HepG2 (cell line): ENCODE measurements around the gene SUSD2. TPM values are rescaled to one million over a fixed set of nuclear protein-coding genes. Genes with fewer than 3 reads are reported as not detected.

Experiments
- ATAC-seq: fragments of 200-7000 bp; cut with Tn5 transposase; 3 replicates; pipeline ENCODE4 v1.9.1; 2020; ENCODE audit warnings: mild to moderate bottlenecking, moderate library complexity
- BruUV-seq: library from RNA; stranded (reverse); fragments of 400-500 nt; replicated peaks from 2 replicates; lab custom pipeline; 2021; lab: Mats Ljungman, UMichigan
- CTCF ChIA-PET: fragments of 300-600 bp; formaldehyde crosslinking; extraction: SDS; loops from one replicate; lab custom pipeline; 2021; ENCODE audit warnings: low total read pairs, inconsistent platforms, low intra/inter-chr PET ratio; lab: Yijun Ruan, JAX
- POLR2A ChIA-PET: fragments of 350-600 bp; sonication (Branson Sonifier 250); formaldehyde crosslinking; loops from one replicate; lab custom pipeline; 2020; ENCODE audit warnings: antibody characterized with exemption, inconsistent platforms; lab: Yijun Ruan, JAX
- DNase-seq: peaks from one replicate; pipeline ENCODE4 v3.0.0-alpha.2; 2015; ENCODE audit warnings: low spot score
- FAIRE-seq: peaks from 3 replicates; lab custom pipeline; 2011; peaks lifted over from hg19 to GRCh38; lab: Jason Lieb, UNC
- H2AFZ ChIP-seq: one replicate; pipeline ENCODE4 v1.6.1; 2011; ENCODE audit warnings: low read length, inconsistent platforms
- H3K27ac ChIP-seq: fragments of 300-600 bp; 3 replicates; pipeline ENCODE4 v1.8.0; 2011; ENCODE audit warnings: mixed run types, mild to moderate bottlenecking, mixed read lengths, low read length, inconsistent platforms; ENCODE audit not compliant: insufficient read depth; ENCODE audit errors: extremely low read length
- H3K27me3 ChIP-seq, 2 experiments: fragments of 200-600 bp in 1 of 2; 2 replicates in 1 of 2; 3 replicates in 1 of 2; pipeline versions ENCODE4 v1.6.0 to v1.8.0; 2011; ENCODE audit warnings: low read length in 2 of 2, mild to moderate bottlenecking in 2 of 2, moderate library complexity in 2 of 2, inconsistent platforms in 1 of 2; ENCODE audit not compliant: insufficient read depth in 2 of 2, control insufficient read depth in 1 of 2
- H3K36me3 ChIP-seq, 2 experiments: fragments of 200-600 bp in 1 of 2; replicated peaks in 1 of 2; 2 replicates in 1 of 2; 3 replicates in 1 of 2; pipeline versions ENCODE4 v1.5.1 to v1.8.0; 2011; ENCODE audit warnings: low read length in 2 of 2, inconsistent platforms in 1 of 2; ENCODE audit not compliant: insufficient read depth in 2 of 2, control insufficient read depth in 1 of 2
- H3K4me1 ChIP-seq: 2 replicates; pipeline ENCODE4 v1.5.1; 2012; ENCODE audit warnings: low read length, inconsistent platforms; ENCODE audit not compliant: insufficient read depth
- H3K4me2 ChIP-seq: 2 replicates; pipeline ENCODE4 v1.6.0; 2011; ENCODE audit warnings: low read depth, low read length, inconsistent platforms
- H3K4me3 ChIP-seq, 3 experiments: fragments of 200-600 bp in 1 of 3; sonication (generic), shearing (Covaris generic) in 1 of 3; replicated peaks in 1 of 3; 2 replicates each; pipeline ENCODE4 v1.5.1; 2011 to 2016; ENCODE audit warnings: low read length in 3 of 3, inconsistent platforms in 2 of 3, low read depth in 2 of 3, mild to moderate bottlenecking in 2 of 3, control low read depth in 1 of 3, mixed read lengths in 1 of 3; ENCODE audit not compliant: insufficient read depth in 1 of 3
- H3K79me2 ChIP-seq: one replicate; pipeline ENCODE4 v1.6.1; 2011; ENCODE audit warnings: low read length, inconsistent platforms; ENCODE audit not compliant: insufficient read depth
- H3K9ac ChIP-seq: 2 replicates; pipeline ENCODE4 v1.6.0; 2011; ENCODE audit warnings: mild to moderate bottlenecking, low read depth, low read length, inconsistent platforms; ENCODE audit not compliant: insufficient read depth
- H3K9me3 ChIP-seq: 2 replicates; pipeline ENCODE4 v1.5.1; 2012; ENCODE audit warnings: mild to moderate bottlenecking, low read length
- H4K20me1 ChIP-seq: 2 replicates; pipeline ENCODE4 v1.6.0; 2011; ENCODE audit warnings: inconsistent platforms, mild to moderate bottlenecking, low read length, moderate library complexity; ENCODE audit not compliant: insufficient read depth
- GFI1 ChIP-seq: sonication (generic); formaldehyde crosslinking; IDR thresholded peaks from 2 replicates; pipeline ENCODE4 v1.5.0; 2020; ENCODE audit warnings: missing genetic modification reagents, mild to moderate bottlenecking, borderline replicate concordance
- KDM4B ChIP-seq: sonication (generic); formaldehyde crosslinking; IDR thresholded peaks from 2 replicates; pipeline ENCODE4 v1.4.0; 2020; ENCODE audit warnings: missing genetic modification reagents
- MAZ ChIP-seq, 2 experiments: sonication (generic) in 1 of 2; formaldehyde crosslinking in 1 of 2; IDR thresholded peaks; 2 replicates each; pipeline versions ENCODE4 v1.5.0 to v1.6.1; 2012 to 2020; ENCODE audit warnings: low read depth in 2 of 2, mild to moderate bottlenecking in 2 of 2, borderline replicate concordance in 1 of 2, improper control_type of control experiment in 1 of 2, low read length in 1 of 2, missing genetic modification reagents in 1 of 2, moderate library complexity in 1 of 2
- MIXL1 ChIP-seq: IDR thresholded peaks from 2 replicates; pipeline ENCODE4 v1.6.1; 2016
- POLR2G ChIP-seq: fragments of 200-400 bp; formaldehyde crosslinking; IDR thresholded peaks from 2 replicates; pipeline ENCODE4 v1.6.1; 2018; ENCODE audit warnings: mild to moderate bottlenecking, low read depth, low read length, moderate library complexity
- WGBS: methylation state at CpG from one replicate; pipeline ENCODE4 v1.1.6; 2017; ENCODE audit warnings: low lambda C conversion rate; 5-methylcytosine and 5-hydroxymethylcytosine counted together
- in situ Hi-C: cut with HindIII; loops from 2 replicates; pipeline ENCODE4 v1.10.0; 2017; ENCODE audit warnings: low pct_unique_long_range_greater_than_20kb; ENCODE audit not compliant: extremely low pct_ligation_motif_present
- intact Hi-C: fragments of 100-400 bp; cut with micrococcal nuclease; formaldehyde crosslinking; loops from one replicate; pipeline ENCODE4 v1.10.0; 2022; ENCODE audit not compliant: unreplicated experiment
- polyA plus RNA-seq, 8 experiments: library from polyadenylated mRNA; depleted of rRNA in 3 of 8; stranded (reverse) in 7 of 8; unstranded in 1 of 8; fragments of >200 nt; fragmentation: Illumina TruSeq in 4 of 8; extraction: Trizol in 4 of 8; gene quantifications; 2 replicates each; pipeline versions ENCODE4 v1.2.1 to v1.2.3, GENCODE V29; 2011 to 2016; ENCODE audit warnings: low read depth in 4 of 8, missing spikeins in 1 of 8, mixed read lengths in 1 of 8; ENCODE audit not compliant: insufficient read depth in 1 of 8
- total RNA-seq, 5 experiments: library from RNA; depleted of rRNA; stranded (reverse); fragments of >200 nt; fragmentation: Illumina TruSeq; extraction: Trizol; gene quantifications; 2 replicates each; pipeline ENCODE4 v1.2.3, GENCODE V29; 2016; ENCODE audit warnings: low read depth in 1 of 5
- TF ChIP-seq, protein P1 (sequence below): sonication (generic); formaldehyde crosslinking; IDR thresholded peaks from 2 replicates; pipeline ENCODE4 v1.9.0; 2021; ENCODE audit warnings: mild to moderate bottlenecking, missing genetic modification reagents
- TF ChIP-seq, protein P2 (sequence below): sonication (generic); formaldehyde crosslinking; IDR thresholded peaks from 2 replicates; pipeline ENCODE4 v1.4.0; 2020; ENCODE audit warnings: missing genetic modification reagents
- TF ChIP-seq, protein P3 (sequence below): sonication (generic); formaldehyde crosslinking; IDR thresholded peaks from 2 replicates; pipeline ENCODE4 v1.9.0; 2021; ENCODE audit warnings: missing genetic modification reagents, borderline replicate concordance

The SUSD2 gene
- total and polyA plus RNA-seq, 2 of the 13 experiments (the other 11 are each of a cell fraction or from before 2014, with no cell fraction given): 2.1 to 11.0 TPM

DNA sequence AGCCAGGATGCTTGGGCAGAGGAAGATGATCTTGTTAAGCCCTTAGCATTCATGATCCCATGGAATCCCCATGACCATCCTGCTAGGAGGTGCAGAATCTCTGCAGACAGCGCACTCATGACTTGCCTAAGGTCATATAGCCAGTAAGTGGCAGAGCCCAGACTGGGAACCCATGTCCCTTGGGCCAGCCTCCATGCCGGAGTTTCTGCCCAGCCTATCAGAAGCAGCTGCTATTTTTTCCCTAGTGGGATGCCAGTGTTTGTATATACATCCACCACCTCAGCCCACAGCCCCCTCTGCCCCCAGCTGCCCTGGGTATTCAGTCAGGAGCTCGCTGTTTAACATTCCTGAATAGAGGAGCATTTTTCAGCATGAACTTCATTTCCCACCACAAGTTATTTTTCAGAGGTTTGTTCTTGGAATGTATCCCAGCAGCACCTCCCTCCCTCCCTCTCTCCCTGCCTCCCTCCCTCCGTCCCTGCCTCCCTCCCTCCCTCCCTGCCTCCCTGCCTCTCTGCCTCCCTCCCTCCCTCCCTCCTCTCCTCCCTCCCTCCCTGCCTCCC, 34.4 kb upstream of the SUSD2 start:
- Histone ChIP-seq H3K79me2 (no peaks in the 10 kb centered on the region), H3K27ac (peak overlapping the region; percentile 67), H3K4me2 (no peak overlapping the region), H3K36me3 (peaks cover 26 to 48% of the 10 kb centered on the region in 2 experiments; a peak in 4 of 5 replicates), H4K20me1 (peaks cover 3% of the 10 kb centered on the region; the same call in 1 of the 2 replicates), H3K4me1 (peaks cover 46% of the 10 kb centered on the region), H3K4me3 (no peak overlapping the region), H3K27me3 (no peaks in the 10 kb centered on the region; a peak in 1 of 5 replicates), H2AFZ (no peak overlapping the region), H3K9me3 (no peaks in the 10 kb centered on the region), H3K9ac (no peak overlapping the region)
- BruUV-seq: no TSS peak
- DNase-seq (no peak), FAIRE-seq (no peak), ATAC-seq (no peak; the same call in 2 of the 3 replicates)
- CTCF ChIA-PET: no interaction called here
- intact Hi-C loops: loop anchor here (10.0 kb wide), 1 partner anchor 52 kb away; no protein-coding TSS in a partner anchor
- 74% methylated on average over 4 of the region's 4 CpGs for WGBS
- POLR2A ChIA-PET: interaction anchor here (0.9 to 2.7 kb wide), 2 partner anchors 9 to 136 kb away, joined by 5 to 20 read pairs; partner anchors contain the start of gene CABIN1
- in situ Hi-C loops: no loop called here
- no peak for TF ChIP-seq KDM4B (CRISPR knock-in tag)
- TF ChIP-seq, protein P1, sequence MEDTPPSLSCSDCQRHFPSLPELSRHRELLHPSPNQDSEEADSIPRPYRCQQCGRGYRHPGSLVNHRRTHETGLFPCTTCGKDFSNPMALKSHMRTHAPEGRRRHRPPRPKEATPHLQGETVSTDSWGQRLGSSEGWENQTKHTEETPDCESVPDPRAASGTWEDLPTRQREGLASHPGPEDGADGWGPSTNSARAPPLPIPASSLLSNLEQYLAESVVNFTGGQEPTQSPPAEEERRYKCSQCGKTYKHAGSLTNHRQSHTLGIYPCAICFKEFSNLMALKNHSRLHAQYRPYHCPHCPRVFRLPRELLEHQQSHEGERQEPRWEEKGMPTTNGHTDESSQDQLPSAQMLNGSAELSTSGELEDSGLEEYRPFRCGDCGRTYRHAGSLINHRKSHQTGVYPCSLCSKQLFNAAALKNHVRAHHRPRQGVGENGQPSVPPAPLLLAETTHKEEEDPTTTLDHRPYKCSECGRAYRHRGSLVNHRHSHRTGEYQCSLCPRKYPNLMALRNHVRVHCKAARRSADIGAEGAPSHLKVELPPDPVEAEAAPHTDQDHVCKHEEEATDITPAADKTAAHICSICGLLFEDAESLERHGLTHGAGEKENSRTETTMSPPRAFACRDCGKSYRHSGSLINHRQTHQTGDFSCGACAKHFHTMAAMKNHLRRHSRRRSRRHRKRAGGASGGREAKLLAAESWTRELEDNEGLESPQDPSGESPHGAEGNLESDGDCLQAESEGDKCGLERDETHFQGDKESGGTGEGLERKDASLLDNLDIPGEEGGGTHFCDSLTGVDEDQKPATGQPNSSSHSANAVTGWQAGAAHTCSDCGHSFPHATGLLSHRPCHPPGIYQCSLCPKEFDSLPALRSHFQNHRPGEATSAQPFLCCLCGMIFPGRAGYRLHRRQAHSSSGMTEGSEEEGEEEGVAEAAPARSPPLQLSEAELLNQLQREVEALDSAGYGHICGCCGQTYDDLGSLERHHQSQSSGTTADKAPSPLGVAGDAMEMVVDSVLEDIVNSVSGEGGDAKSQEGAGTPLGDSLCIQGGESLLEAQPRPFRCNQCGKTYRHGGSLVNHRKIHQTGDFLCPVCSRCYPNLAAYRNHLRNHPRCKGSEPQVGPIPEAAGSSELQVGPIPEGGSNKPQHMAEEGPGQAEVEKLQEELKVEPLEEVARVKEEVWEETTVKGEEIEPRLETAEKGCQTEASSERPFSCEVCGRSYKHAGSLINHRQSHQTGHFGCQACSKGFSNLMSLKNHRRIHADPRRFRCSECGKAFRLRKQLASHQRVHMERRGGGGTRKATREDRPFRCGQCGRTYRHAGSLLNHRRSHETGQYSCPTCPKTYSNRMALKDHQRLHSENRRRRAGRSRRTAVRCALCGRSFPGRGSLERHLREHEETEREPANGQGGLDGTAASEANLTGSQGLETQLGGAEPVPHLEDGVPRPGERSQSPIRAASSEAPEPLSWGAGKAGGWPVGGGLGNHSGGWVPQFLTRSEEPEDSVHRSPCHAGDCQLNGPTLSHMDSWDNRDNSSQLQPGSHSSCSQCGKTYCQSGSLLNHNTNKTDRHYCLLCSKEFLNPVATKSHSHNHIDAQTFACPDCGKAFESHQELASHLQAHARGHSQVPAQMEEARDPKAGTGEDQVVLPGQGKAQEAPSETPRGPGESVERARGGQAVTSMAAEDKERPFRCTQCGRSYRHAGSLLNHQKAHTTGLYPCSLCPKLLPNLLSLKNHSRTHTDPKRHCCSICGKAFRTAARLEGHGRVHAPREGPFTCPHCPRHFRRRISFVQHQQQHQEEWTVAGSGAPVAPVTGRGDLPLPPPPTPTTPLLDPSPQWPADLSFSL (CRISPR knock-in tag): no peak
- TF ChIP-seq GFI1: no peak
- TF ChIP-seq, protein P2, sequence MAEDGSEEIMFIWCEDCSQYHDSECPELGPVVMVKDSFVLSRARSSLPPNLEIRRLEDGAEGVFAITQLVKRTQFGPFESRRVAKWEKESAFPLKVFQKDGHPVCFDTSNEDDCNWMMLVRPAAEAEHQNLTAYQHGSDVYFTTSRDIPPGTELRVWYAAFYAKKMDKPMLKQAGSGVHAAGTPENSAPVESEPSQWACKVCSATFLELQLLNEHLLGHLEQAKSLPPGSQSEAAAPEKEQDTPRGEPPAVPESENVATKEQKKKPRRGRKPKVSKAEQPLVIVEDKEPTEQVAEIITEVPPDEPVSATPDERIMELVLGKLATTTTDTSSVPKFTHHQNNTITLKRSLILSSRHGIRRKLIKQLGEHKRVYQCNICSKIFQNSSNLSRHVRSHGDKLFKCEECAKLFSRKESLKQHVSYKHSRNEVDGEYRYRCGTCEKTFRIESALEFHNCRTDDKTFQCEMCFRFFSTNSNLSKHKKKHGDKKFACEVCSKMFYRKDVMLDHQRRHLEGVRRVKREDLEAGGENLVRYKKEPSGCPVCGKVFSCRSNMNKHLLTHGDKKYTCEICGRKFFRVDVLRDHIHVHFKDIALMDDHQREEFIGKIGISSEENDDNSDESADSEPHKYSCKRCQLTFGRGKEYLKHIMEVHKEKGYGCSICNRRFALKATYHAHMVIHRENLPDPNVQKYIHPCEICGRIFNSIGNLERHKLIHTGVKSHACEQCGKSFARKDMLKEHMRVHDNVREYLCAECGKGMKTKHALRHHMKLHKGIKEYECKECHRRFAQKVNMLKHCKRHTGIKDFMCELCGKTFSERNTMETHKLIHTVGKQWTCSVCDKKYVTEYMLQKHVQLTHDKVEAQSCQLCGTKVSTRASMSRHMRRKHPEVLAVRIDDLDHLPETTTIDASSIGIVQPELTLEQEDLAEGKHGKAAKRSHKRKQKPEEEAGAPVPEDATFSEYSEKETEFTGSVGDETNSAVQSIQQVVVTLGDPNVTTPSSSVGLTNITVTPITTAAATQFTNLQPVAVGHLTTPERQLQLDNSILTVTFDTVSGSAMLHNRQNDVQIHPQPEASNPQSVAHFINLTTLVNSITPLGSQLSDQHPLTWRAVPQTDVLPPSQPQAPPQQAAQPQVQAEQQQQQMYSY (CRISPR knock-in tag): peak; percentile 92
- no peak for TF ChIP-seq POLR2G
- no peak for TF ChIP-seq MIXL1
- no peak for TF ChIP-seq MAZ (IDR thresholded peaks at IDR 0.05; ENCODE audit: borderline replicate concordance, low read depth, low read length)
- no peak for TF ChIP-seq MAZ (CRISPR knock-in tag; IDR thresholded peaks at IDR 0.05; ENCODE audit: low read depth)
- TF ChIP-seq, protein P3, sequence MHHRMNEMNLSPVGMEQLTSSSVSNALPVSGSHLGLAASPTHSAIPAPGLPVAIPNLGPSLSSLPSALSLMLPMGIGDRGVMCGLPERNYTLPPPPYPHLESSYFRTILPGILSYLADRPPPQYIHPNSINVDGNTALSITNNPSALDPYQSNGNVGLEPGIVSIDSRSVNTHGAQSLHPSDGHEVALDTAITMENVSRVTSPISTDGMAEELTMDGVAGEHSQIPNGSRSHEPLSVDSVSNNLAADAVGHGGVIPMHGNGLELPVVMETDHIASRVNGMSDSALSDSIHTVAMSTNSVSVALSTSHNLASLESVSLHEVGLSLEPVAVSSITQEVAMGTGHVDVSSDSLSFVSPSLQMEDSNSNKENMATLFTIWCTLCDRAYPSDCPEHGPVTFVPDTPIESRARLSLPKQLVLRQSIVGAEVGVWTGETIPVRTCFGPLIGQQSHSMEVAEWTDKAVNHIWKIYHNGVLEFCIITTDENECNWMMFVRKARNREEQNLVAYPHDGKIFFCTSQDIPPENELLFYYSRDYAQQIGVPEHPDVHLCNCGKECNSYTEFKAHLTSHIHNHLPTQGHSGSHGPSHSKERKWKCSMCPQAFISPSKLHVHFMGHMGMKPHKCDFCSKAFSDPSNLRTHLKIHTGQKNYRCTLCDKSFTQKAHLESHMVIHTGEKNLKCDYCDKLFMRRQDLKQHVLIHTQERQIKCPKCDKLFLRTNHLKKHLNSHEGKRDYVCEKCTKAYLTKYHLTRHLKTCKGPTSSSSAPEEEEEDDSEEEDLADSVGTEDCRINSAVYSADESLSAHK (CRISPR knock-in tag): no peak
